NCI-H1105 (cell line): ENCODE data around the gene NOL12.
"Not testable (repeated sequence)": the region's sequence is repeated elsewhere in the genome, so short reads cannot be mapped to it uniquely, and the experiment has no call there.

ENCODE experiments used
- DNase-seq: peaks from one replicate; lab custom pipeline; 2025; lab: John Stamatoyannopoulos, UW

Gene NOL12

GRCh38 chr22:37679670-37680069 is 6.5 kb upstream of the NOL12 start:
- DNase-seq = no peak

- no peak for DNase-seq
These were observed 5.8 kb upstream of the NOL12 start for GRCh38 chr22:37680191-37680851.

GRCh38 chr22:37681001-37681424 is 5.1 kb upstream of the NOL12 start:
- no peak for DNase-seq

- DNase-seq = peak; percentile 27
These were observed 4.5 kb upstream of the NOL12 start for GRCh38 chr22:37681556-37682049.

GRCh38 chr22:37684803-37685615 is 1.1 kb upstream of the NOL12 start:
- no peak for DNase-seq

GRCh38 chr22:37690407-37690806 is 4.3 kb downstream of the NOL12 start:
- no peak for DNase-seq

GRCh38 chr22:37690901-37691504 is 4.9 kb downstream of the NOL12 start:
- no peak for DNase-seq

- DNase-seq = no peak
These were observed 6.6 kb downstream of the NOL12 start for GRCh38 chr22:37692627-37693285.

- DNase-seq = not testable (repeated sequence)
These were observed 8.0 kb downstream of the NOL12 start for GRCh38 chr22:37694131-37694530.

GRCh38 chr22:37696260-37696656 is 10.1 kb downstream of the NOL12 start:
- DNase-seq = not testable (repeated sequence)

GRCh38 chr22:37696657-37697537 is 10.8 kb downstream of the NOL12 start, which contains the start of gene TRIOBP:
TSS of gene TRIOBP (plus strand) at chr22:37697048. CDS start at chr22:37701366, 4,318 bp downstream.
- no peak for DNase-seq

- DNase-seq = no peak
These were observed 11.3 kb downstream of the NOL12 start for GRCh38 chr22:37697538-37697835.

GRCh38 chr22:37701141-37701786 is 15.1 kb downstream of the NOL12 start:
- no peak for DNase-seq

GRCh38 chr22:37703906-37704305 is 17.8 kb downstream of the NOL12 start:
- no peak for DNase-seq

GRCh38 chr22:37704645-37705044 is 18.5 kb downstream of the NOL12 start:
- DNase-seq = no peak

- DNase-seq = no peak
These were observed 19.1 kb downstream of the NOL12 start for GRCh38 chr22:37705205-37705604.

- no peak for DNase-seq
These were observed 22.7 kb downstream of the NOL12 start for GRCh38 chr22:37708580-37709444.

- DNase-seq = no peak
These were observed 23.3 kb downstream of the NOL12 start for GRCh38 chr22:37709445-37709765.

- no peak for DNase-seq
These were observed 24.5 kb downstream of the NOL12 start for GRCh38 chr22:37710675-37711074.

GRCh38 chr22:37711490-37711889 is 25.3 kb downstream of the NOL12 start:
- no peak for DNase-seq
